Stimulated activated CD8-positive, alpha-beta memory T cell treated with anti-CD3 and anti-CD28 coated beads, Interleukin-4, amount 100 ng/mL, for 1 hour (primary cell): ENCODE data around the gene SCAF4.
"Not testable (repeated sequence)": the region's sequence is repeated elsewhere in the genome, so short reads cannot be mapped to it uniquely, and the experiment has no call there.

Experiments used
- DNase-seq, 2 donors: peaks; one replicate each; pipeline ENCODE4 v3.0.0-alpha.2; 2020; ENCODE audit warnings: low read depth in 2 of 2, low spot score in 1 of 2

Gene SCAF4, protein sequence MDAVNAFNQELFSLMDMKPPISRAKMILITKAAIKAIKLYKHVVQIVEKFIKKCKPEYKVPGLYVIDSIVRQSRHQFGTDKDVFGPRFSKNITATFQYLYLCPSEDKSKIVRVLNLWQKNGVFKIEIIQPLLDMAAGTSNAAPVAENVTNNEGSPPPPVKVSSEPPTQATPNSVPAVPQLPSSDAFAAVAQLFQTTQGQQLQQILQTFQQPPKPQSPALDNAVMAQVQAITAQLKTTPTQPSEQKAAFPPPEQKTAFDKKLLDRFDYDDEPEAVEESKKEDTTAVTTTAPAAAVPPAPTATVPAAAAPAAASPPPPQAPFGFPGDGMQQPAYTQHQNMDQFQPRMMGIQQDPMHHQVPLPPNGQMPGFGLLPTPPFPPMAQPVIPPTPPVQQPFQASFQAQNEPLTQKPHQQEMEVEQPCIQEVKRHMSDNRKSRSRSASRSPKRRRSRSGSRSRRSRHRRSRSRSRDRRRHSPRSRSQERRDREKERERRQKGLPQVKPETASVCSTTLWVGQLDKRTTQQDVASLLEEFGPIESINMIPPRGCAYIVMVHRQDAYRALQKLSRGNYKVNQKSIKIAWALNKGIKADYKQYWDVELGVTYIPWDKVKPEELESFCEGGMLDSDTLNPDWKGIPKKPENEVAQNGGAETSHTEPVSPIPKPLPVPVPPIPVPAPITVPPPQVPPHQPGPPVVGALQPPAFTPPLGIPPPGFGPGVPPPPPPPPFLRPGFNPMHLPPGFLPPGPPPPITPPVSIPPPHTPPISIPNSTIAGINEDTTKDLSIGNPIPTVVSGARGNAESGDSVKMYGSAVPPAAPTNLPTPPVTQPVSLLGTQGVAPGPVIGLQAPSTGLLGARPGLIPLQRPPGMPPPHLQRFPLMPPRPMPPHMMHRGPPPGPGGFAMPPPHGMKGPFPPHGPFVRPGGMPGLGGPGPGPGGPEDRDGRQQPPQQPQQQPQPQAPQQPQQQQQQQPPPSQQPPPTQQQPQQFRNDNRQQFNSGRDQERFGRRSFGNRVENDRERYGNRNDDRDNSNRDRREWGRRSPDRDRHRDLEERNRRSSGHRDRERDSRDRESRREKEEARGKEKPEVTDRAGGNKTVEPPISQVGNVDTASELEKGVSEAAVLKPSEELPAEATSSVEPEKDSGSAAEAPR

DNA sequence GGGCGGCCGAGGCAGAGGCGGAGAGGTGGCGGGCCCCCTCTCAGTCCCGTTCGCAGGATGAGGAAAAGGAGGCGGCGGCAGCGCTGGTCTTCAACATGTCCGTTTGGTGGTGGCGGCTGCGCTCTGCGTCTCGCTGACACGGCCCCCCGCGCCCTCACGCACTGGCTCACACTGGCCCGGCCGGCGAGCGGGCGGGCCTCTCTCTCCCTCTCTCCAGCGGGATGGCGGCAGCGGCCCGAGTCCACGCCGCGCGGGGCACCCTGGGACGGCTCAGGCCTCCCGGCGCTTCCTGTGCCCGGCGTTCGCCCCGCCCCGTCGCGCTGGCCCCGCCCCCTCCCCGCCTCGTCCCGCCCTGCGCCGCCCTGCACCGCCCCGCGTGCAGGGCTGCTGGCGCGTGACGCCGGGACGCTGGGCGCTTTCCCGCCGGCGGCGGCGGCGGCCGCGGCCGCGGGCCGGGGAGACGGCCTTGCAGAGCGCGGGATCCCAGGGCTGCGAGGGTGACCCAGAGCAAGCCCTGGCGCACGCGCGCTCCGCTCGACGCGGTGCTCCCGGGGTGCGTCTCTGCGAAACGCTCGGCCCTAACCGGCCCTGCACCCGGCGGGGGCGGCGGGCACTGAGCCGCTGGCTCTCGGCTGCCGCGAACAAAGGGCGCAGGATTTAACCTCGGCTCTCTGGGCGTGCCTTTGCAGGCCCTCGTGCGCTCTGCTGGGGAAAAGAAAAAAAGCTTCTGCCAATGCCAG is at the start of gene SCAF4:
SCAF4 (minus strand) TSS at position 262 of the 740 bp plus-strand sequence. CDS start 426 bp downstream, outside the sequence.
- peak; percentile 56 to 62 for DNase-seq

DNA sequence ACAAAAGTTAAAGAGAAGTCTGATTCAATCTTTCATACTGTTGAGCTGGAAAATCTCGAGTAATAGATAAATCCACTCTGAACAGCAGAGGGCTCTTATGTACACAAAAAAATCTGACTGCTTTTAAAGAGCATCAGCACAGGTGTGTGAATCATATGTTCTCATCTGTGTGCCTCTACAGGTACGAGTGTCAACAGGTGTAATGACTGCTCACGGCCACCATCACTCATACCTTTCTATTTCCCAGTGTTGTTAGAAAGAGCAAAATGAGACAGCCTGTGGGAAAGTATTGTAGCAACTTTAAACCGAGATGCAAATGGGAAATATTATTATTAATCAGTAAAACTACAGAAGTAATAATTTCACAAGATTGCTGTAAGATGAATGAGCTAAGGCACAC is 49.0 kb upstream of the SCAF4 start:
- no peak for DNase-seq

GRCh38 chr21:31778546-31778945 is 46.6 kb upstream of the SCAF4 start:
- no peak for DNase-seq

- DNase-seq: no peak
These were observed 45.9 kb upstream of the SCAF4 start for GRCh38 chr21:31777857-31778256.

DNA sequence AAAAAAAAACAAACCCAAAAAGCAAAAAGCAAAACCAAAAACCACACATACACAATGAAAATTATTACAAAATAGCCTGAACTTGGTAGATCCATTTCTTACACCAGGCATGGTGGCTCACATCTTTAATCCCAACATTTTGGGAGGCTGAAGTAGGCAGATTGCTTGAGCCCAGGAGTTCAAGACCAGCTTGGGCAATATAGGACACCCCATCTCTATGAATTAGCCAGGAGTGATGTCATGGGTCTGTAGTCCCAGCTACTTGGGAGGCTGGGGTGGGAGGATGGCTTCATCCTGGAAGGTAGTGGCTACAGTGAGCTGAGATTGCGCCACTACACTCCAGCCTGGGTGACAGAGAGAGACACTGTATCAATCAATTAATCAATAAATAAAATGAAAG is 42.1 kb upstream of the SCAF4 start:
- no peak for DNase-seq

DNA sequence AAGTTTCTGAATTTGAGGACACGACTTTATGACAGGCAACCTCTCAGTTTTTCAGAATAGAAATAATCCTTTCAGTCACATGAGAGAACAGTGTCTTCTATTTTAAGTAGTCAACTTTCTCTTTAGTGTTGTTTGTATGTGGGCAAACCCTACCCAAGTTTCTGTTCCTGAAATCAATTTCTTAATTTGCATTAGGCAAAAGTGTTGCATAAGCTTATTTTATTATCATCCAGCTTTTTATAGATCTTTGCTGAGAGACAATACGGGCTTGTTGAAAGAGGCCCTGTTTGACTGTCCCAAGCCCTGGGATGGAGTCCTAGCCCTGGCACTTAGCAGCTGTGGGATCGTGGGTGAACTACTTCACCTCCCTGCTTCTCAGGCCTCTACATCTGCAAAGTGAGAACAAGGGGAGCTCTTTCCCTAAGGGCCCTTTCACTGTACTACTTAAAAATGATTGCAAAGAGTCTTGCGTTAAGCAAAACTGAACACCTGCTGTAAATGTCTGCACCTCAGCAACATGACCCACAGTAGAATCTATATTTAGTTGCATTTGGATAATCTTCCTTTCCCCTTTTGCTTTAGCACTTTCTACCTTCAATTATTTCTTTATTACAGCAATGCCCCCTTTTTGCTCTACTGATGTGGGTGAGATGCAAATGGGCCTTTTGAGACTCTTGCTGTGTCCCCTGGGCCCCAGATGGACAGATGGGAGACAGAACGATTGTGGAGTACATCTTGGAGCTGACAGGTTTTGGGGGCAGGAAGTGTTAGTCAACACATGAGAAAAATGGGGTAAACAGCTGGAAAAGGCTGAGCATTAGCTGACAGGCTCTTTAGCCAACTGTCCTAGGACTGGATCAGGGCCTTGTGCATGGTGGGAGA is 41.0 kb upstream of the SCAF4 start:
- DNase-seq: no peak

GRCh38 chr21:31771685-31772084 is 39.8 kb upstream of the SCAF4 start:
- DNase-seq: no peak

- DNase-seq: no peak
These were observed 36.8 kb upstream of the SCAF4 start for GRCh38 chr21:31768710-31769109.

DNA sequence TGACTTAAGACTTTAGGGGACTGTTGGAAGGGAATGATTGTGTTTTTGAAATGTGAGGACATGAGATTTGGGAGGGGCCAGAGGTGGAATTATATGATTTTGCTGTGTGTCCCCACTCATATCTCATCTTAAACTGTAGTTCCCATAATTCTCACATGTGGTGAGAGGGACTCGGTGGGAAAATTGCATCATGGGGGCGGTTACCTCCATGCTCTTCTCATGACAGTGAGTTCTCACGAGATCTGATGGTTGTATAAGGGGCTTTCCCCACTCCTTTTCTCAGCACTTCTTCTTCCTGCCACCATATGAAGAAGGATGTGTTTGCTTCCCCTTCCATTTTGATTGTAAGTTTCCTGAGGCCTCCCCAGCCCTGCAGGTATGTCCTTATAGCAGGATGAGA is 35.0 kb upstream of the SCAF4 start:
- DNase-seq: no peak

DNA sequence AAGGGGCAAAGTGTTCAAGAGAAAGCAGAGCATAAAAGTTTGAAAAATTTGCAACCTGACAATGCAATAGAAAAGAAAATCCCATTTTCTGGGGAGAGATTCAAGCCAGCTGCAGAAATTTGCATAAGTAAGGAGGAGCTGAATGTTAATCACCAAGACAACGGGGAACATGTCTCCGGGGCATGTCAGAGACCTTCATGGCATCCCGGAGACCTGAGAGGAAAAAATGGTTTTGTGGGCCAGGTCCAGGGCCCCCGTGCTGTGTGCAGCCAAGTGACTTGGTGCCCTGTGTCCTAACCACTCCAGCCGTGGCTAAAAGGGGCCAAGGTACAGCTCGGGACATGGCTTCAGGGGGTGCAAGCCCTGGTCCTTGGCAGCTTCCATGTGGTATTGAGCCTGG is 33.9 kb upstream of the SCAF4 start:
- not testable (repeated sequence) for DNase-seq

GRCh38 chr21:31760931-31761330 is 29.0 kb upstream of the SCAF4 start:
- DNase-seq: no peak

- no peak for DNase-seq
These were observed 24.9 kb upstream of the SCAF4 start for GRCh38 chr21:31756787-31757186.

GRCh38 chr21:31755027-31755426 is 23.1 kb upstream of the SCAF4 start:
- no peak for DNase-seq

DNA sequence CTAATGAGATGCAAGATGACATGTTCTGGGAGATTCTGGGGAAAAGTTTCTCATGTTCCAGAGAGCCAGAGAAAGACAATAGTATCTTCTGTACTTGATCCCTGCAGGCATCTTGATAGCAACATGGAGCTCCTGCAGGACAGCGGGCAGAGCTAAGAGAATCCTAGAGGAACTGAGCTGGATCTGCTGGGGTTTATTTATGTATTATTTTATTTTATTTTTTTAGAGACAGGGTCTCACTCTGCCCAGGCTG is 22.7 kb upstream of the SCAF4 start:
- no peak for DNase-seq

- DNase-seq: no peak
These were observed 22.2 kb upstream of the SCAF4 start for GRCh38 chr21:31753949-31754707.

DNA sequence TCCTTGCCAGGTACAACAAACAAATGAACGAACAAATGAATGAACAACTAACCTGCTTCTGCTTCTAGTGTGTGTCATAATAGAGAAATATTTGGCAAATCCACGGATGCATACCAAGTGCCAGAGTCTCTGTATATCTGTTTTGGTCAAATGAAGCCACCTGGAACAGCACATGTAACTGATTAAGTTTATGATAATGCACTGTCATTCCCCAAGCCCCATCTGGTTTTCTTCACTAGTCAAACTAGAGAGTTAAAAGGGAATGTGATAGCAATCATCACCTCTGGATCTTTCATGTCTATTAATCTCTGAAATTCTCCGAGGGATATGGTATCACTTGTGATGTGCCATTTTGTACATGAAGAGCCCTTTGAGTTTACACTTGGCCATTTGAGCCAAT is 21.0 kb upstream of the SCAF4 start:
- no peak for DNase-seq

- DNase-seq: no peak
These were observed 20.4 kb upstream of the SCAF4 start for GRCh38 chr21:31752352-31752751.

- DNase-seq: no peak
These were observed 18.9 kb upstream of the SCAF4 start for GRCh38 chr21:31750843-31751242.

GRCh38 chr21:31744182-31744800 is 12.4 kb upstream of the SCAF4 start:
- no peak for DNase-seq
